ENCODE data around the gene MGMT. TPM values are rescaled to one million over a fixed set of nuclear protein-coding genes. Genes with fewer than 3 reads are reported as not detected.

MGMT gene
- total and polyA plus RNA-seq, 2 donors (not counting 3 experiments of a cell fraction or from before 2014, with no cell fraction given) = 15.0 to 15.2 TPM

GRCh38 chr10:129424978-129425377 is 42.1 kb upstream of the MGMT start:
- TF ChIP-seq MYC (IDR thresholded peaks at IDR 0.05; ENCODE audit: low read depth, low read length) = no peak
- no peak for TF ChIP-seq GATA2 (IDR thresholded peaks at IDR 0.05; ENCODE audit: insufficient read depth, insufficient read length, low read depth, low read length)
- TF ChIP-seq JUN (IDR thresholded peaks at IDR 0.05; ENCODE audit: borderline replicate concordance, insufficient read depth, insufficient read length, low read depth) = no peak
- no peak for TF ChIP-seq CTCF (IDR thresholded peaks at IDR 0.05; ENCODE audit: extremely low read depth in 1 of 2, insufficient read depth in 1 of 2, low read depth in 1 of 2, low read length in 2 of 2)
- no peak for TF ChIP-seq POLR2A (IDR thresholded peaks at IDR 0.05; ENCODE audit: low read depth, low read length)
- TF ChIP-seq POLR2AphosphoS5 (IDR thresholded peaks at IDR 0.05; ENCODE audit: insufficient read depth, low read depth, low read length) = no peak
- no peak for TF ChIP-seq EZH2 (IDR thresholded peaks at IDR 0.05; ENCODE audit: borderline replicate concordance, low read depth, low read length, severe bottlenecking)
- TF ChIP-seq MAX (IDR thresholded peaks at IDR 0.05; ENCODE audit: insufficient read depth, insufficient read length) = no peak
- no peak for TF ChIP-seq FOS (IDR thresholded peaks at IDR 0.05; ENCODE audit: borderline replicate concordance, insufficient read depth, low read length)
- ChIA-PET POLR2A (no interaction called here), CTCF (no interaction called here)
- intact Hi-C loops (cut with micrococcal nuclease) = no loop called here
- H3K27ac ChIP-seq (ENCODE audit: insufficient read depth, low read depth, low read length) = no peak overlapping the region
- H3K79me2 ChIP-seq (ENCODE audit: control insufficient read depth, insufficient read depth, low read length) = no peaks in the 10 kb centered on the region
- no TSS peak for BruUV-seq (replicated peaks)
- H3K27me3 ChIP-seq (ENCODE audit: control insufficient read depth in 2 of 2, insufficient read depth in 2 of 2, low read length in 2 of 2) = no peaks in the 10 kb centered on the region
- no peaks in the 10 kb centered on the region for H4K20me1 ChIP-seq (replicated peaks; ENCODE audit: control insufficient read depth, extremely low read depth, insufficient read depth, low read length)
- no peaks in the 10 kb centered on the region for H3K9me1 ChIP-seq (replicated peaks; ENCODE audit: control insufficient read depth, extremely low read depth, insufficient read depth, low read length)
- FAIRE-seq (no peak), DNase-seq (ENCODE audit: low read depth, low spot score) (no peak)
- dilution Hi-C loops (cut with MboI; ENCODE audit: extremely low pct_ligation_motif_present, low sequenced_read_pairs) = no loop called here
- H3K4me1 ChIP-seq (ENCODE audit: control insufficient read depth, extremely low read depth, insufficient read depth, low read length) = no peaks in the 10 kb centered on the region
- H3K9me3 ChIP-seq (replicated peaks; ENCODE audit: control insufficient read depth, insufficient read depth, low read length) = no peaks in the 10 kb centered on the region
- H3K4me3 ChIP-seq (replicated peaks in 1 of 3; ENCODE audit: insufficient read depth in 1 of 3, low read depth in 1 of 3, low read length in 3 of 3) = no peak overlapping the region
- no peak overlapping the region for H3K4me2 ChIP-seq (ENCODE audit: insufficient read depth, low read length)
- no peak overlapping the region for H2AFZ ChIP-seq (ENCODE audit: low read depth, low read length)
- H3K9ac ChIP-seq (replicated peaks; ENCODE audit: extremely low read depth, insufficient read depth, low read length) = no peak overlapping the region
- H3K36me3 ChIP-seq (ENCODE audit: control insufficient read depth in 2 of 2, extremely low read depth in 1 of 2, insufficient read depth in 2 of 2, low read length in 2 of 2) = no peaks in the 10 kb centered on the region
